Neuronal stem cell (in vitro differentiated cells): ENCODE measurements around the gene CRPPA.
"Not testable (repeated sequence)": the region's sequence is repeated elsewhere in the genome, so short reads cannot be mapped to it uniquely, and the experiment has no call there.

ENCODE experiments used
- DNase-seq: peaks from one replicate; pipeline ENCODE4 v3.0.0-alpha.2; 2013; ENCODE audit warnings: low spot score
- H2AFZ ChIP-seq: one replicate; pipeline ENCODE4 v1.6.1; 2013; ENCODE audit warnings: mild to moderate bottlenecking, low read length, inconsistent platforms
- H2AK5ac ChIP-seq: 2 replicates; pipeline ENCODE4 v1.6.1; 2013; ENCODE audit warnings: low read depth, mild to moderate bottlenecking, inconsistent platforms, low read length, moderate library complexity, mixed read lengths
- H2BK120ac ChIP-seq: 2 replicates; pipeline ENCODE4 v1.6.1; 2013; ENCODE audit warnings: low read depth, mild to moderate bottlenecking, inconsistent platforms, low read length, moderate library complexity, mixed read lengths
- H2BK12ac ChIP-seq: one replicate; pipeline ENCODE4 v1.6.1; 2013; ENCODE audit warnings: low read length, inconsistent platforms
- H2BK15ac ChIP-seq: 2 replicates; pipeline ENCODE4 v1.6.1; 2013; ENCODE audit warnings: mild to moderate bottlenecking, low read length, inconsistent platforms, mixed read lengths
- H2BK5ac ChIP-seq: one replicate; pipeline ENCODE4 v1.6.1; 2013; ENCODE audit warnings: inconsistent platforms, mild to moderate bottlenecking, low read length, moderate library complexity
- H3K14ac ChIP-seq: one replicate; pipeline ENCODE4 v1.6.1; 2013; ENCODE audit warnings: low read length, inconsistent platforms
- H3K18ac ChIP-seq: 2 replicates; pipeline ENCODE4 v1.6.1; 2013; ENCODE audit warnings: low read length, inconsistent platforms
- H3K23ac ChIP-seq: 2 replicates; pipeline ENCODE4 v1.6.1; 2013; ENCODE audit warnings: low read depth, mild to moderate bottlenecking, mixed read lengths, low read length, inconsistent platforms; ENCODE audit not compliant: poor library complexity
- H3K27ac ChIP-seq: replicated peaks from 3 replicates; pipeline ENCODE4 v1.5.1; 2013; ENCODE audit warnings: low read length, inconsistent platforms
- H3K27me3 ChIP-seq, 3 experiments: 2 replicates each; pipeline ENCODE4 v1.6.1; 2013; ENCODE audit warnings: low read length in 3 of 3, mild to moderate bottlenecking in 2 of 3, inconsistent platforms in 1 of 3, low read depth in 1 of 3, mixed read lengths in 1 of 3, moderate library complexity in 1 of 3; ENCODE audit not compliant: control insufficient read depth in 3 of 3, insufficient read depth in 3 of 3
- H3K36me3 ChIP-seq, 2 donors: replicated peaks in 1 of 2; 2 replicates each; pipeline ENCODE4 v1.6.1; 2013; ENCODE audit warnings: low read length in 2 of 2; ENCODE audit not compliant: control insufficient read depth in 2 of 2, insufficient read depth in 2 of 2
- H3K4ac ChIP-seq: 2 replicates; pipeline ENCODE4 v1.6.1; 2013; ENCODE audit warnings: inconsistent platforms, mild to moderate bottlenecking, low read length, moderate library complexity
- H3K4me1 ChIP-seq, 2 donors: 1 replicate in 1 of 2; 2 replicates in 1 of 2; pipeline ENCODE4 v1.6.1; 2013; ENCODE audit warnings: low read length in 2 of 2, low read depth in 1 of 2; ENCODE audit not compliant: control insufficient read depth in 2 of 2, insufficient read depth in 1 of 2
- H3K4me2 ChIP-seq: one replicate; pipeline ENCODE4 v1.6.1; 2013; ENCODE audit warnings: mild to moderate bottlenecking, low read length, inconsistent platforms; ENCODE audit not compliant: insufficient read depth, poor library complexity, severe bottlenecking
- H3K4me3 ChIP-seq, 2 donors: 2 replicates each; pipeline ENCODE4 v1.5.1; 2013; ENCODE audit warnings: low read length in 2 of 2, mild to moderate bottlenecking in 2 of 2, inconsistent platforms in 1 of 2, moderate library complexity in 1 of 2
- H3K79me1 ChIP-seq: one replicate; pipeline ENCODE4 v1.6.1; 2013; ENCODE audit warnings: low read depth, mild to moderate bottlenecking, inconsistent platforms, low read length, moderate library complexity
- H3K9ac ChIP-seq: one replicate; pipeline ENCODE4 v1.6.1; 2013; ENCODE audit warnings: mild to moderate bottlenecking, low read depth, low read length, inconsistent platforms; ENCODE audit not compliant: poor library complexity
- H3K9me3 ChIP-seq, 2 donors: replicated peaks in 1 of 2; 2 replicates each; pipeline versions ENCODE3 to v1.6.1; 2013; ENCODE audit warnings: low read length in 2 of 2, mild to moderate bottlenecking in 2 of 2, inconsistent platforms in 1 of 2, low read depth in 1 of 2, mixed read lengths in 1 of 2, moderate library complexity in 1 of 2; ENCODE audit not compliant: control insufficient read depth in 2 of 2, insufficient read depth in 1 of 2
- H4K8ac ChIP-seq: one replicate; pipeline ENCODE4 v1.6.1; 2013; ENCODE audit warnings: low read depth, mild to moderate bottlenecking, inconsistent platforms, low read length, moderate library complexity
- H4K91ac ChIP-seq: one replicate; pipeline ENCODE4 v1.6.1; 2013; ENCODE audit warnings: low read length, low read depth, mild to moderate bottlenecking, inconsistent platforms; ENCODE audit not compliant: poor library complexity
- WGBS, 2 donors: extraction: QIAGEN DNeasy Blood & Tissue Kit; methylation state at CpG; one replicate each; pipeline ENCODE4 v1.1.7; 2013; ENCODE audit warnings: missing lambda C conversion rate in 2 of 2, mixed read lengths in 1 of 2; ENCODE audit not compliant: insufficient read length in 2 of 2, insufficient replicate concordance in 1 of 2; ENCODE audit errors: extremely low coverage in 2 of 2; 5-methylcytosine and 5-hydroxymethylcytosine counted together

The CRPPA gene

GRCh38 chr7:16443871-16444270 lies 22.5 kb upstream of the CRPPA start:
- not testable (repeated sequence) for H3K4me2 ChIP-seq, H4K8ac ChIP-seq, H2BK120ac ChIP-seq, H4K91ac ChIP-seq, H3K4me1 ChIP-seq, H3K27ac ChIP-seq, H3K4ac ChIP-seq, H2BK15ac ChIP-seq, H3K27me3 ChIP-seq, H2AFZ ChIP-seq, H3K14ac ChIP-seq, H3K23ac ChIP-seq, H3K79me1 ChIP-seq, H2BK12ac ChIP-seq, H2AK5ac ChIP-seq, H3K9me3 ChIP-seq, H3K9ac ChIP-seq, H3K4me3 ChIP-seq, H3K18ac ChIP-seq, H3K36me3 ChIP-seq, H2BK5ac ChIP-seq, DNase-seq
- WGBS, 2 donors: no CpG with 5 or more reads among the region's 2 CpGs

GRCh38 chr7:16438988-16439387 lies 17.6 kb upstream of the CRPPA start:
- Histone ChIP-seq H3K4me2 (no peak overlapping the region), H3K18ac (no peak overlapping the region), H3K9ac (no peak overlapping the region), H4K91ac (no peak overlapping the region), H3K79me1 (no peaks in the 10 kb centered on the region), H2BK5ac (no peak overlapping the region), H2AFZ (no peak overlapping the region), H3K4me3 (no peak overlapping the region), H3K36me3 (no peaks in the 10 kb centered on the region), H3K27me3 (no peaks in the 10 kb centered on the region), H2BK15ac (no peak overlapping the region), H3K4ac (no peak overlapping the region), H3K14ac (no peak overlapping the region), H3K4me1 (peaks cover 2% of the 10 kb centered on the region in 2 donors), H2AK5ac (no peak overlapping the region), H3K27ac (no peak overlapping the region), H4K8ac (no peak overlapping the region), H2BK12ac (no peak overlapping the region), H3K23ac (no peak overlapping the region), H2BK120ac (no peak overlapping the region), H3K9me3 (no peaks in the 10 kb centered on the region)
- no peak for DNase-seq

- no peak overlapping the region for H2AFZ ChIP-seq
- no peak overlapping the region for H3K18ac ChIP-seq
- no peak overlapping the region for H4K91ac ChIP-seq
- no peak overlapping the region for H3K4ac ChIP-seq
- no peaks in the 10 kb centered on the region for H3K36me3 ChIP-seq
- no peaks in the 10 kb centered on the region for H3K79me1 ChIP-seq
- H3K9ac ChIP-seq: no peak overlapping the region
- H3K27me3 ChIP-seq: no peaks in the 10 kb centered on the region
- WGBS, 2 donors: no CpG with 5 or more reads among the region's 2 CpGs
- no peak overlapping the region for H2AK5ac ChIP-seq
- H2BK15ac ChIP-seq: no peak overlapping the region
- no peak overlapping the region for H4K8ac ChIP-seq
- no peak overlapping the region for H3K23ac ChIP-seq
- no peak for DNase-seq
- no peak overlapping the region for H3K14ac ChIP-seq
- H2BK12ac ChIP-seq: no peak overlapping the region
- H3K4me2 ChIP-seq: no peak overlapping the region
- no peak overlapping the region for H3K4me3 ChIP-seq
- no peak overlapping the region for H2BK120ac ChIP-seq
- H3K4me1 ChIP-seq: peaks cover 2% of the 10 kb centered on the region in 2 donors
- no peaks in the 10 kb centered on the region for H3K9me3 ChIP-seq
- H2BK5ac ChIP-seq: no peak overlapping the region
- no peak overlapping the region for H3K27ac ChIP-seq
These were observed 15.0 kb upstream of the CRPPA start for GRCh38 chr7:16436306-16436705.

GRCh38 chr7:16433568-16434122 lies 12.3 kb upstream of the CRPPA start:
- H2BK12ac ChIP-seq: no peak overlapping the region
- H4K91ac ChIP-seq: no peak overlapping the region
- H3K27me3 ChIP-seq: no peaks in the 10 kb centered on the region
- H3K4me1 ChIP-seq: peaks cover 4 to 5% of the 10 kb centered on the region in 2 donors
- peak overlapping the region; percentile 43 for H2AFZ ChIP-seq
- H3K4ac ChIP-seq: no peak overlapping the region
- DNase-seq: no peak
- no peak overlapping the region for H2BK15ac ChIP-seq
- no peaks in the 10 kb centered on the region for H3K9me3 ChIP-seq
- WGBS, 2 donors: no CpG with 5 or more reads among the region's 2 CpGs
- H3K79me1 ChIP-seq: no peaks in the 10 kb centered on the region
- no peak overlapping the region for H2BK5ac ChIP-seq
- H3K14ac ChIP-seq: no peak overlapping the region
- no peak overlapping the region for H3K23ac ChIP-seq
- H2AK5ac ChIP-seq: no peak overlapping the region
- H3K4me2 ChIP-seq: no peak overlapping the region
- H2BK120ac ChIP-seq: no peak overlapping the region
- no peaks in the 10 kb centered on the region for H3K36me3 ChIP-seq
- no peak overlapping the region for H3K18ac ChIP-seq
- H3K4me3 ChIP-seq: no peak overlapping the region
- H4K8ac ChIP-seq: no peak overlapping the region
- no peak overlapping the region for H3K27ac ChIP-seq
- H3K9ac ChIP-seq: no peak overlapping the region
